ENCODE data around the gene ENOX1. TPM values are rescaled to one million over a fixed set of nuclear protein-coding genes. Genes with fewer than 3 reads are reported as not detected.

The ENOX1 gene
- polyA plus RNA-seq, 3 donors: 0.04 TPM; not detected in 2

DNA sequence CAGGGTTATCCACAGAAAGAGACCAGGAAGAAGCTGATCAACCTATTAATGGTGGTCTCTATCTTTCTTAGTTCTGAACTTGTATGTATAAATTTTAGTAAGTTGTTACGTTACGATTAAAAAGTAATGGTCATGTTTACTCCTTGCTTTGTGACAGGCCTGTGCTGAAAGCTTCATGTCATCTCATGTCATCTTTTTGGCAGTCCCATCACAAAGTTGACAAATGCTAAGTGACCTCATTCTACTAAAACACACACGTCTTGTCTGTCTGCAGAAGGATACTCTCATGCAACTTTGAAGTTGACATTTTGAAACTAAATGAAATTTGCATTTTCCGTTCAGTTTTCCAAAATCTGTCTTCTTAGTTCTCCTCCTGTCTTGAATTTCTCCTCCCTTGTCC, 417.5 kb downstream of the ENOX1 start:
- Mint-ChIP-seq H3K4me1 (peaks cover 24% of the 10 kb centered on the region), H3K27me3 (ENCODE audit: low read depth in 3 of 3) (peaks cover 4 to 36% (median 17%) of the 10 kb centered on the region in 3 donors), H3K36me3 (no peaks in the 10 kb centered on the region), H3K9me3 (peaks cover 0 to 2% (median 0%) of the 10 kb centered on the region in 7 donors), H3K4me3 (peak overlapping the region in 1 of 2 donors; percentile 23), H3K27ac (no peak overlapping the region)
- Histone ChIP-seq H3K79me2 (ENCODE audit: insufficient read depth, low read length) (no peaks in the 10 kb centered on the region), H2AFZ (ENCODE audit: insufficient read depth, low read depth, low read length, poor library complexity, severe bottlenecking) (no peak overlapping the region), H3K27ac (ENCODE audit: low read depth in 1 of 2, low read length in 2 of 2) (no peak overlapping the region), H3K4me2 (replicated peaks; ENCODE audit: extremely low read depth, low read length, poor library complexity, severe bottlenecking) (no peak overlapping the region), H3K9ac (ENCODE audit: insufficient read depth, low read length, poor library complexity, severe bottlenecking) (no peak overlapping the region), H3K27me3 (ENCODE audit: control insufficient read depth in 2 of 2, insufficient read depth in 2 of 2, low read length in 2 of 2) (peaks cover 3 to 6% of the 10 kb centered on the region in 2 donors), H3K4me3 (replicated peaks in 1 of 3; ENCODE audit: low read depth in 2 of 3, low read length in 3 of 3) (no peak overlapping the region), H3K9me3 (replicated peaks in 1 of 2; ENCODE audit: control insufficient read depth in 1 of 2, insufficient read depth in 1 of 2, low read length in 2 of 2) (no peaks in the 10 kb centered on the region), H3K4me1 (ENCODE audit: control insufficient read depth in 1 of 2, insufficient read depth in 2 of 2, low read length in 2 of 2) (peaks cover 2 to 14% of the 10 kb centered on the region in 2 donors), H4K20me1 (ENCODE audit: insufficient read depth, low read length) (no peaks in the 10 kb centered on the region), H3K36me3 (replicated peaks in 1 of 2; ENCODE audit: control insufficient read depth in 1 of 2, insufficient read depth in 2 of 2, low read length in 2 of 2) (no peaks in the 10 kb centered on the region)
- DNase-seq: no peak
- 78% methylated on average over 2 of the region's 4 CpGs for WGBS (ENCODE audit: insufficient coverage)
- TF ChIP-seq CTCF (IDR thresholded peaks at IDR 0.05): no peak
- intact Hi-C loops (cut with micrococcal nuclease): no loop called here

- Histone ChIP-seq H3K9me3 (replicated peaks in 1 of 2; ENCODE audit: control insufficient read depth in 1 of 2, insufficient read depth in 1 of 2, low read length in 2 of 2) (no peaks in the 10 kb centered on the region), H3K4me2 (replicated peaks; ENCODE audit: extremely low read depth, low read length, poor library complexity, severe bottlenecking) (peak overlapping the region; percentile 39), H2AFZ (ENCODE audit: insufficient read depth, low read depth, low read length, poor library complexity, severe bottlenecking) (peak overlapping the region; percentile 59), H3K9ac (ENCODE audit: insufficient read depth, low read length, poor library complexity, severe bottlenecking) (no peak overlapping the region), H3K27me3 (ENCODE audit: control insufficient read depth in 2 of 2, insufficient read depth in 2 of 2, low read length in 2 of 2) (peaks cover under 1 to 3% of the 10 kb centered on the region in 2 donors), H3K27ac (ENCODE audit: low read depth in 1 of 2, low read length in 2 of 2) (no peak overlapping the region), H3K4me3 (replicated peaks in 1 of 3; ENCODE audit: low read depth in 2 of 3, low read length in 3 of 3) (peak overlapping the region in 1 of 3 experiments; percentile 18), H3K36me3 (replicated peaks in 1 of 2; ENCODE audit: control insufficient read depth in 1 of 2, insufficient read depth in 2 of 2, low read length in 2 of 2) (no peaks in the 10 kb centered on the region), H4K20me1 (ENCODE audit: insufficient read depth, low read length) (no peaks in the 10 kb centered on the region), H3K4me1 (ENCODE audit: control insufficient read depth in 1 of 2, insufficient read depth in 2 of 2, low read length in 2 of 2) (peaks cover 0 to 8% of the 10 kb centered on the region in 2 donors), H3K79me2 (ENCODE audit: insufficient read depth, low read length) (no peaks in the 10 kb centered on the region)
- H3K9me3 Mint-ChIP-seq: peaks cover 0 to 2% (median 0%) of the 10 kb centered on the region in 7 donors
- no CpG with 5 or more reads among the region's 3 CpGs for WGBS (ENCODE audit: insufficient coverage)
- H3K4me1 Mint-ChIP-seq: peaks cover 14% of the 10 kb centered on the region
- H3K27me3 Mint-ChIP-seq (ENCODE audit: low read depth in 3 of 3): peaks cover 4 to 26% (median 8%) of the 10 kb centered on the region in 3 donors
- no peak for DNase-seq
- no peak overlapping the region for H3K27ac Mint-ChIP-seq
- no peaks in the 10 kb centered on the region for H3K36me3 Mint-ChIP-seq
- no peak for TF ChIP-seq CTCF (IDR thresholded peaks at IDR 0.05)
- intact Hi-C loops (cut with micrococcal nuclease): no loop called here
- peak overlapping the region; percentile 28 to 67 for H3K4me3 Mint-ChIP-seq
Observed at GRCh38 chr13:43368003-43368402, 418.8 kb downstream of the ENOX1 start.
